CD8-positive, alpha-beta memory T cell (primary cell): ENCODE measurements around the gene KRTAP12-3. TPM values are rescaled to one million over a fixed set of nuclear protein-coding genes. Genes with fewer than 3 reads are reported as not detected.
"Not testable (repeated sequence)": the region's sequence is repeated elsewhere in the genome, so short reads cannot be mapped to it uniquely, and the experiment has no call there.

Source experiments
- CTCF ChIA-PET: fragments of 350-600 bp; sonication (Branson Sonifier 250); formaldehyde crosslinking; loops from one replicate; lab custom pipeline; 2021; ENCODE audit warnings: antibody characterized with exemption; lab: Charles Lee
- POLR2A ChIA-PET: fragments of 350-600 bp; sonication (Branson Sonifier 250); formaldehyde crosslinking; loops from one replicate; lab custom pipeline; 2021; ENCODE audit warnings: antibody characterized with exemption; lab: Charles Lee
- DNase-seq, 5 donors: peaks; one replicate each; pipeline versions ENCODE4 v3.0.0 to v3.0.0-alpha.2; 2020 to 2022; ENCODE audit warnings: mixed read lengths in 1 of 5
- H3K27ac ChIP-seq: one replicate; pipeline ENCODE4 v1.7.0; 2013; ENCODE audit warnings: low read depth, mild to moderate bottlenecking, low read length, moderate library complexity
- H3K27me3 ChIP-seq: 2 replicates; pipeline ENCODE4 v1.7.0; 2013; ENCODE audit warnings: low read length, mild to moderate bottlenecking; ENCODE audit not compliant: insufficient read depth, poor library complexity, severe bottlenecking
- H3K36me3 ChIP-seq: 2 replicates; pipeline ENCODE4 v1.7.0; 2013; ENCODE audit warnings: mild to moderate bottlenecking, low read length, moderate library complexity; ENCODE audit not compliant: insufficient read depth
- H3K4me1 ChIP-seq: 2 replicates; pipeline ENCODE4 v1.7.0; 2013; ENCODE audit warnings: mild to moderate bottlenecking, low read length, moderate library complexity; ENCODE audit not compliant: insufficient read depth
- H3K4me3 ChIP-seq: 2 replicates; pipeline ENCODE4 v1.7.0; 2013; ENCODE audit warnings: mild to moderate bottlenecking, low read length
- H3K9me3 ChIP-seq: 2 replicates; pipeline ENCODE4 v1.7.0; 2013; ENCODE audit warnings: mild to moderate bottlenecking, low read length
- H3K27ac Mint-ChIP-seq, 8 donors: one replicate each; pipeline ENCODE4 v1.8.0; 2020 to 2021; ENCODE audit warnings: mixed read lengths in 8 of 8, mild to moderate bottlenecking in 6 of 8, inconsistent platforms in 3 of 8, moderate library complexity in 3 of 8
- H3K27me3 Mint-ChIP-seq, 2 donors: one replicate each; pipeline ENCODE4 v1.8.0; 2020 to 2021; ENCODE audit warnings: mixed read lengths in 2 of 2, mild to moderate bottlenecking in 1 of 2, moderate library complexity in 1 of 2
- H3K36me3 Mint-ChIP-seq, 3 donors: one replicate each; pipeline ENCODE4 v1.8.0; 2020 to 2021; ENCODE audit warnings: mixed read lengths in 3 of 3, inconsistent platforms in 1 of 3, mild to moderate bottlenecking in 1 of 3
- H3K4me1 Mint-ChIP-seq, 3 donors: one replicate each; pipeline ENCODE4 v1.8.0; 2020 to 2021; ENCODE audit warnings: mixed read lengths in 3 of 3, inconsistent platforms in 1 of 3, mild to moderate bottlenecking in 1 of 3
- H3K4me3 Mint-ChIP-seq, 7 donors: one replicate each; pipeline ENCODE4 v1.8.0; 2020 to 2021; ENCODE audit warnings: mixed read lengths in 7 of 7, mild to moderate bottlenecking in 6 of 7, moderate library complexity in 4 of 7, inconsistent platforms in 2 of 7
- H3K9me3 Mint-ChIP-seq, 5 donors: one replicate each; pipeline ENCODE4 v1.8.0; 2020 to 2022; ENCODE audit warnings: mixed read lengths in 5 of 5, mild to moderate bottlenecking in 3 of 5, moderate library complexity in 2 of 5, inconsistent platforms in 1 of 5
- polyA plus RNA-seq: library from polyadenylated mRNA; unstranded; fragments of 300-500 nt; fragmentation: Illumina TruSeq; gene quantifications from one replicate; pipeline ENCODE4 v1.2.3, GENCODE V29; 2021
- total RNA-seq, 2 experiments: library from RNA; stranded (reverse); gene quantifications; one replicate each; pipeline ENCODE4 v1.2.3, GENCODE V29; 2021

Gene KRTAP12-3
- total and polyA plus RNA-seq, 3 experiments from 2014 or later: not detected

- H3K9me3 Mint-ChIP-seq: peaks cover 31 to 51% (median 45%) of the 10 kb centered on the region in 5 donors
- CTCF ChIA-PET, H3K27me3 Mint-ChIP-seq: not testable (repeated sequence)
These were observed 29.9 kb upstream of the KRTAP12-3 start for GRCh38 chr21:44627831-44628233.

GRCh38 chr21:44628707-44629391, 28.9 kb upstream of the KRTAP12-3 start:
- no peak for DNase-seq
- peaks cover 30% of the 10 kb centered on the region for H3K4me1 ChIP-seq
- no peaks in the 10 kb centered on the region for H3K27me3 ChIP-seq
- H3K27me3 Mint-ChIP-seq: no peaks in the 10 kb centered on the region
- H3K36me3 Mint-ChIP-seq: peaks cover 7 to 40% (median 17%) of the 10 kb centered on the region in 3 donors
- peak overlapping the region in 1 of 7 donors; percentile 51 for H3K4me3 Mint-ChIP-seq
- ChIA-PET POLR2A (interaction anchor here (0.5 kb wide), 1 partner anchor 618 kb away, joined by 4 read pairs; no protein-coding TSS in a partner anchor), CTCF (interaction anchor here (0.8 to 1.3 kb wide), 2 partner anchors 20 to 30 kb away, joined by 3 to 4 read pairs; no protein-coding TSS in a partner anchor)
- H3K4me3 ChIP-seq: no peak overlapping the region
- H3K27ac Mint-ChIP-seq: peak overlapping the region in 4 of 8 donors; percentile 10 to 70 (median 61)
- H3K36me3 ChIP-seq: no peaks in the 10 kb centered on the region
- no peak overlapping the region for H3K27ac ChIP-seq
- peaks cover 40 to 59% (median 43%) of the 10 kb centered on the region in 3 donors for H3K4me1 Mint-ChIP-seq
- H3K9me3 Mint-ChIP-seq: peaks cover 27 to 46% (median 40%) of the 10 kb centered on the region in 5 donors
- H3K9me3 ChIP-seq: no peaks in the 10 kb centered on the region

More at GRCh38 chr21:44627831-44628233, 29.9 kb upstream of the KRTAP12-3 start:
- not testable (repeated sequence) for H3K9me3 ChIP-seq, H3K4me3 ChIP-seq, DNase-seq, H3K27ac ChIP-seq, H3K27me3 ChIP-seq, H3K36me3 ChIP-seq
- H3K4me1 ChIP-seq: peaks cover 30% of the 10 kb centered on the region
- H3K4me3 Mint-ChIP-seq: peak overlapping the region in 1 of 7 donors; percentile 15
- peaks cover 7 to 43% (median 20%) of the 10 kb centered on the region in 3 donors for H3K36me3 Mint-ChIP-seq
- peaks cover 44 to 59% (median 46%) of the 10 kb centered on the region in 3 donors for H3K4me1 Mint-ChIP-seq
- POLR2A ChIA-PET: interaction anchor here (0.7 kb wide), 1 partner anchor 27 kb away, joined by 3 read pairs; the partner anchor contains the start of gene KRTAP12-4
- H3K27ac Mint-ChIP-seq: peak overlapping the region in 4 of 8 donors; percentile 8 to 66 (median 46)

- POLR2A ChIA-PET: no interaction called here
- Histone ChIP-seq H3K36me3 (no peaks in the 10 kb centered on the region), H3K4me3 (peak overlapping the region; percentile 2), H3K9me3 (no peaks in the 10 kb centered on the region), H3K27me3 (no peaks in the 10 kb centered on the region), H3K4me1 (peaks cover 29% of the 10 kb centered on the region), H3K27ac (no peak overlapping the region)
- peaks cover 25 to 38% (median 32%) of the 10 kb centered on the region in 5 donors for H3K9me3 Mint-ChIP-seq
- DNase-seq: no peak
- H3K27me3 Mint-ChIP-seq: no peaks in the 10 kb centered on the region
- CTCF ChIA-PET: interaction anchor here (1.1 to 1.5 kb wide), 3 partner anchors 11 to 27 kb away, joined by 3 read pairs; partner anchors contain the start of gene KRTAP12-3
- H3K4me1 Mint-ChIP-seq: peaks cover 38 to 50% (median 40%) of the 10 kb centered on the region in 3 donors
- peaks cover 4 to 32% (median 17%) of the 10 kb centered on the region in 3 donors for H3K36me3 Mint-ChIP-seq
- H3K27ac Mint-ChIP-seq: peak overlapping the region; percentile 56 to 96 (median 84)
- peak overlapping the region in 5 of 7 donors; percentile 32 to 71 (median 63) for H3K4me3 Mint-ChIP-seq
These were observed 27.3 kb upstream of the KRTAP12-3 start for GRCh38 chr21:44630440-44630839.

- Mint-ChIP-seq H3K27ac (no peak overlapping the region), H3K27me3 (no peaks in the 10 kb centered on the region), H3K4me3 (no peak overlapping the region), H3K9me3 (peaks cover 25 to 38% (median 32%) of the 10 kb centered on the region in 5 donors), H3K4me1 (peaks cover 25 to 34% (median 26%) of the 10 kb centered on the region in 3 donors), H3K36me3 (peaks cover 4 to 32% (median 17%) of the 10 kb centered on the region in 3 donors)
- Histone ChIP-seq H3K27ac (no peak overlapping the region), H3K36me3 (no peaks in the 10 kb centered on the region), H3K4me1 (peaks cover 19% of the 10 kb centered on the region), H3K9me3 (no peaks in the 10 kb centered on the region), H3K27me3 (no peaks in the 10 kb centered on the region), H3K4me3 (no peak overlapping the region)
- CTCF ChIA-PET: no interaction called here
- DNase-seq: no peak
- POLR2A ChIA-PET: no interaction called here
These were observed 25.7 kb upstream of the KRTAP12-3 start for GRCh38 chr21:44632067-44632466.

- H3K36me3 Mint-ChIP-seq: peaks cover 2 to 25% (median 5%) of the 10 kb centered on the region in 3 donors
- Histone ChIP-seq H3K36me3 (no peaks in the 10 kb centered on the region), H3K4me1 (no peaks in the 10 kb centered on the region), H3K4me3 (no peak overlapping the region), H3K27ac (no peak overlapping the region), H3K9me3 (no peaks in the 10 kb centered on the region), H3K27me3 (no peaks in the 10 kb centered on the region)
- no peaks in the 10 kb centered on the region for H3K4me1 Mint-ChIP-seq
- H3K27me3 Mint-ChIP-seq: peaks cover 2 to 14% of the 10 kb centered on the region in 2 donors
- no peak overlapping the region for H3K4me3 Mint-ChIP-seq
- CTCF ChIA-PET: no interaction called here
- peaks cover 17 to 26% (median 23%) of the 10 kb centered on the region in 5 donors for H3K9me3 Mint-ChIP-seq
- POLR2A ChIA-PET: no interaction called here
- no peak for DNase-seq
- H3K27ac Mint-ChIP-seq: no peak overlapping the region
These were observed 21.3 kb upstream of the KRTAP12-3 start for GRCh38 chr21:44636209-44637017.

GRCh38 chr21:44637018-44637850, 20.5 kb upstream of the KRTAP12-3 start, which contains the start of gene KRTAP10-10:
Gene KRTAP10-10 (plus strand): TSS chr21:44637356. CDS start chr21:44637418, 62 bp downstream.
- DNase-seq: no peak
- H3K27ac ChIP-seq: no peak within 1 kb of the TSS
- Mint-ChIP-seq H3K9me3 (peaks cover 11 to 20% (median 18%) of the 10 kb centered on the region in 5 donors), H3K4me3 (no peak within 1 kb of the TSS), H3K36me3 (peaks cover 0 to 19% (median 0%) of the 10 kb centered on the region in 3 donors), H3K4me1 (no peaks in the 10 kb centered on the region), H3K27me3 (peaks cover 2 to 17% of the 10 kb centered on the region in 2 donors), H3K27ac (peak within 1 kb of the TSS in 2 of 8 donors; percentile 72 to 90)
- H3K27me3 ChIP-seq: no peaks in the 10 kb centered on the region
- no peak within 1 kb of the TSS for H3K4me3 ChIP-seq
- H3K4me1 ChIP-seq: no peaks in the 10 kb centered on the region
- POLR2A ChIA-PET: no interaction called here
- CTCF ChIA-PET: interaction anchor here (1.5 kb wide), 1 partner anchor 18 kb away, joined by 3 read pairs; no protein-coding TSS in a partner anchor
- H3K36me3 ChIP-seq: no peaks in the 10 kb centered on the region
- no peaks in the 10 kb centered on the region for H3K9me3 ChIP-seq

GRCh38 chr21:44637851-44638348, 19.8 kb upstream of the KRTAP12-3 start:
- peaks cover 0 to 18% (median 0%) of the 10 kb centered on the region in 3 donors for H3K36me3 Mint-ChIP-seq
- H3K9me3 ChIP-seq, H3K4me1 ChIP-seq, DNase-seq, H3K4me1 Mint-ChIP-seq, H3K27ac ChIP-seq, H3K27me3 ChIP-seq, H3K4me3 Mint-ChIP-seq, POLR2A ChIA-PET, H3K4me3 ChIP-seq, H3K36me3 ChIP-seq: not testable (repeated sequence)
- CTCF ChIA-PET: interaction anchor here (1.5 kb wide), 1 partner anchor 18 kb away, joined by 3 read pairs; no protein-coding TSS in a partner anchor
- peaks cover 2 to 17% of the 10 kb centered on the region in 2 donors for H3K27me3 Mint-ChIP-seq
- H3K9me3 Mint-ChIP-seq: peaks cover 7 to 16% (median 16%) of the 10 kb centered on the region in 5 donors
- H3K27ac Mint-ChIP-seq: peak overlapping the region in 2 of 8 donors; percentile 72 to 90
